Lower lobe of right lung (tissue), 2 donors: ENCODE data around the gene SLC26A9. TPM values are rescaled to one million over a fixed set of nuclear protein-coding genes. Genes with fewer than 3 reads are reported as not detected.

Experiments
- ATAC-seq, 2 donors: fragments of 200-7000 bp; cut with Tn5 transposase; one replicate each; pipeline ENCODE4 v1.9.1; 2020 to 2022; ENCODE audit warnings: mild to moderate bottlenecking in 2 of 2, moderate library complexity in 2 of 2
- DNase-seq: peaks from one replicate; pipeline ENCODE4 v3.0.0-alpha.2; 2020
- H3K27ac ChIP-seq: fragments of 200-600 bp; one replicate; pipeline ENCODE4 v1.8.0; 2022
- H3K27me3 ChIP-seq: fragments of 200-600 bp; one replicate; pipeline ENCODE4 v1.8.0; 2022; ENCODE audit warnings: low read depth
- H3K36me3 ChIP-seq: fragments of 200-600 bp; one replicate; pipeline ENCODE4 v1.8.0; 2022; ENCODE audit warnings: mild to moderate bottlenecking
- H3K4me1 ChIP-seq: fragments of 200-600 bp; one replicate; pipeline ENCODE4 v1.8.0; 2022
- H3K4me3 ChIP-seq: fragments of 200-600 bp; one replicate; pipeline ENCODE4 v1.8.0; 2022; ENCODE audit warnings: mild to moderate bottlenecking
- H3K9me3 ChIP-seq: fragments of 200-600 bp; one replicate; pipeline ENCODE4 v1.8.0; 2022
- intact Hi-C: fragments of 100-400 bp; cut with DNase I; formaldehyde crosslinking; loops from one replicate; pipeline ENCODE4 v1.11.0; 2022
- total RNA-seq: library from RNA; stranded (reverse); fragmentation: NEBNext Ultra II Directional; extraction: Animal tissue kit (Norgen Biotek cat#: 25700); gene quantifications from one replicate; pipeline ENCODE4 v1.2.1, GENCODE V29; 2021
- TF ChIP-seq, protein P1 (sequence below): fragments of 200-600 bp; IDR thresholded peaks from one replicate; pipeline ENCODE4 v1.8.0; 2022; ENCODE audit warnings: antibody characterized with exemption, mild to moderate bottlenecking
- donor health status: DM: no; HTN: yes; CAD: no; lungs with severe emphysema.

Gene SLC26A9
- total RNA-seq, 1 donor from 2014 or later = 18.2 TPM

DNA sequence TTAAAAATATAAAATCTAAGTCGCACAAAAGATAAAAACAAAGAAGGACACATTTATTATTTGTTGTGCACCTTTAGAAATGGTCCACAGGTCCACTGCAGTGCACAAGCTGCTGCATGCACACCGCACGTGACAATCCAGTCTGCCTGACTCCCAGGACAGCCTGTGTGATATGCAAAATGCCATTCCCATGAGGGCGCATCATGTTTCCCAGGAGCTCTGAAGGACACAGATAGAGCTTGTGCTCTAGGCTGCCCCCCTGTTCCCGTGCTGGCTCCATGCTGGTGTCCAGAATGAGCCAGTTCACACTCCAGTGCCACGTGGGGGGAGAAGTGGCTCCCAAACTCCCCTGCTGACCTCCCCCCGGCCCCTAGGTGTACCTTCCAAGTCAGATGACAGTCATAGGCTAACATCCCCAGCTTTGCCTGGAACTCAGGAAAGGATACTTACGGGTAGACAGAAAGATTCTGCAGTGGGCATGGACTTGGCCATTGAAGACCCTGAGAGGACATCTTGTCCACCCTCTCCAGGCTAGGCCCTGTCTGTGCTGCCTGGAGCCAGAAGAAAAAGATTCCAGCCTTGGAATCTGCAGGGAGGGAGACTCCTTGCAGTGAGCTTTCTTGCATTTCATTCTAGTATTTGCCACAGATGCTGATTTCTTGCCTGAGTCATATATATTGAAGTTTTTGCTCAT lies 33.6 kb upstream of the SLC26A9 start:
- no peak overlapping the region for H3K27ac ChIP-seq
- H3K4me3 ChIP-seq = no peak overlapping the region
- ATAC-seq (no peak), DNase-seq (no peak)
- TF ChIP-seq, protein P1, sequence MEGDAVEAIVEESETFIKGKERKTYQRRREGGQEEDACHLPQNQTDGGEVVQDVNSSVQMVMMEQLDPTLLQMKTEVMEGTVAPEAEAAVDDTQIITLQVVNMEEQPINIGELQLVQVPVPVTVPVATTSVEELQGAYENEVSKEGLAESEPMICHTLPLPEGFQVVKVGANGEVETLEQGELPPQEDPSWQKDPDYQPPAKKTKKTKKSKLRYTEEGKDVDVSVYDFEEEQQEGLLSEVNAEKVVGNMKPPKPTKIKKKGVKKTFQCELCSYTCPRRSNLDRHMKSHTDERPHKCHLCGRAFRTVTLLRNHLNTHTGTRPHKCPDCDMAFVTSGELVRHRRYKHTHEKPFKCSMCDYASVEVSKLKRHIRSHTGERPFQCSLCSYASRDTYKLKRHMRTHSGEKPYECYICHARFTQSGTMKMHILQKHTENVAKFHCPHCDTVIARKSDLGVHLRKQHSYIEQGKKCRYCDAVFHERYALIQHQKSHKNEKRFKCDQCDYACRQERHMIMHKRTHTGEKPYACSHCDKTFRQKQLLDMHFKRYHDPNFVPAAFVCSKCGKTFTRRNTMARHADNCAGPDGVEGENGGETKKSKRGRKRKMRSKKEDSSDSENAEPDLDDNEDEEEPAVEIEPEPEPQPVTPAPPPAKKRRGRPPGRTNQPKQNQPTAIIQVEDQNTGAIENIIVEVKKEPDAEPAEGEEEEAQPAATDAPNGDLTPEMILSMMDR = no peak
- peaks cover 6% of the 10 kb centered on the region for H3K4me1 ChIP-seq
- no peaks in the 10 kb centered on the region for H3K27me3 ChIP-seq
- intact Hi-C loops = loop anchor here (5.0 to 10.0 kb wide), 2 partner anchors 60 to 182 kb away; no protein-coding TSS in a partner anchor
- no peaks in the 10 kb centered on the region for H3K36me3 ChIP-seq
- H3K9me3 ChIP-seq = no peaks in the 10 kb centered on the region

DNA sequence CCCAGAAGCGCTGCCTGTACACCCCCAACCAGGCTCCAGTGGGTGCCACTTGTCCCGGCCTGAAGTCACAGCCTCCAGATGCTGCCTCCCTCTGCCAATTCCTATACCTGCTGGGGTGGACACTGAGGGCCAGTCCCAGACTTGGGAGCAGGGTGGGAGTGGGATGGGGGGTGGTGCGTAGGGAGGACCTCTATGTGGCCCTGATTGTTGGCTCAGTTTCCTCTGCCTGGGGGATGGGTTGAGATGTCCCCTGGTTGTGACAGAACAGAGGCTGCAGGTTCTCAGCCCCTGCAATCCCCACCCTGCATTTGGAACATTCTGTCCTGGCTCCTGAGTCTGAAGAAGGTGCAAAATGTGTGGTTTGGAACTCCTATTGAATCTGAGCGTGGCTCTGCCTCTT lies 32.8 kb upstream of the SLC26A9 start:
- Histone ChIP-seq H3K36me3 (no peaks in the 10 kb centered on the region), H3K27me3 (no peaks in the 10 kb centered on the region), H3K9me3 (no peaks in the 10 kb centered on the region), H3K4me3 (no peak overlapping the region), H3K27ac (no peak overlapping the region), H3K4me1 (peaks cover 6% of the 10 kb centered on the region)
- intact Hi-C loops = loop anchor here (5.0 to 10.0 kb wide), 2 partner anchors 59 to 181 kb away; no protein-coding TSS in a partner anchor
- DNase-seq (no peak), ATAC-seq (no peak)
- TF ChIP-seq, protein P1 = no peak

DNA sequence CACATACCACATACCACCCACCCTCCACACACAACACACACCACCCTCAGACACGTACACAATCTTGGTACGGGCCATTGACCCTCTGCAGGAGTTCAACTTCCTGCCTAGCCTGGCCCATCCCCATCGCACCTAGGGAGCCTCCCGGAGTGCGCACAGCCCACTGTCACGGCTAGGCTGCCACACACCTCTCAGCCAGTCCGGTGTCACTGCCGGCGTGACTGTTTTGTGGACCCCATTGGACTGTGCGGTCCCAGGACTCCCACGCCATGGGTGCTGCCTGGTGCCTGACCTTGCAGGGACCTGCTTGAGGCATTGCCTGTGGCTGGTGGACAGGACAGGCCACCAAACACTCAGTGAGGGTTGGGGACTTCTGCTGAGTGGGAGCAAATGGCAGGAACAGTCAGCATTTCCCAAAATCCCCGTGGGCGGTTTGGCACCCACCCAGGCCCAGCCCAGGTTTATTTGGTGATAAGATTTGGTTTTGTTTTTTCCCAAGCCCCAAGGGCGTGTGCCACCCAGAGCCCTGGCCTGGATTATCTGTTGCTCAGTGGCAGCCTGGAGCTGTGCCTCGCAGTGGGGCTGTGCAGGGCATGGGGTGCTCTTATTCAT lies 32.2 kb upstream of the SLC26A9 start:
- Histone ChIP-seq H3K27me3 (no peaks in the 10 kb centered on the region), H3K27ac (no peak overlapping the region), H3K9me3 (no peaks in the 10 kb centered on the region), H3K4me1 (peaks cover 6% of the 10 kb centered on the region), H3K4me3 (no peak overlapping the region), H3K36me3 (no peaks in the 10 kb centered on the region)
- peak in 1 of 2 donors; percentile 3 for ATAC-seq
- intact Hi-C loops = loop anchor here (5.0 to 10.0 kb wide), 2 partner anchors 58 to 181 kb away; no protein-coding TSS in a partner anchor
- TF ChIP-seq, protein P1 = no peak
- no peak for DNase-seq

DNA sequence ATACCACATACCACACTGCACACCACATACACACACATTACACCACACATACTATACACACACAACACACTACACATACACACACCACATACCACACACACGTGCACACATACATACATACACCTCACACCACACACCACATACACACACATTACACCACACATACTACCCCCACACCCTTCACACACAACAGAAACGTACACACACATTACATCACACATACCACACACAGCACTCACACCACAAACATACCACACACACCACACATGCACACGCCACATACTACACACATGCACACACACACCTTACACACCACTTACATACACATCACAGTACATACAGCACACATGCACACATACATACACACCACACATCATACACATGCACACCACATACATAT lies 31.5 kb upstream of the SLC26A9 start:
- Histone ChIP-seq H3K36me3 (no peaks in the 10 kb centered on the region), H3K4me3 (no peak overlapping the region), H3K27ac (no peak overlapping the region), H3K9me3 (no peaks in the 10 kb centered on the region), H3K4me1 (peaks cover 6% of the 10 kb centered on the region), H3K27me3 (no peaks in the 10 kb centered on the region)
- intact Hi-C loops = loop anchor here (5.0 to 10.0 kb wide), 2 partner anchors 57 to 180 kb away; no protein-coding TSS in a partner anchor
- TF ChIP-seq, protein P1 = no peak
- no peak for ATAC-seq
- DNase-seq = no peak

DNA sequence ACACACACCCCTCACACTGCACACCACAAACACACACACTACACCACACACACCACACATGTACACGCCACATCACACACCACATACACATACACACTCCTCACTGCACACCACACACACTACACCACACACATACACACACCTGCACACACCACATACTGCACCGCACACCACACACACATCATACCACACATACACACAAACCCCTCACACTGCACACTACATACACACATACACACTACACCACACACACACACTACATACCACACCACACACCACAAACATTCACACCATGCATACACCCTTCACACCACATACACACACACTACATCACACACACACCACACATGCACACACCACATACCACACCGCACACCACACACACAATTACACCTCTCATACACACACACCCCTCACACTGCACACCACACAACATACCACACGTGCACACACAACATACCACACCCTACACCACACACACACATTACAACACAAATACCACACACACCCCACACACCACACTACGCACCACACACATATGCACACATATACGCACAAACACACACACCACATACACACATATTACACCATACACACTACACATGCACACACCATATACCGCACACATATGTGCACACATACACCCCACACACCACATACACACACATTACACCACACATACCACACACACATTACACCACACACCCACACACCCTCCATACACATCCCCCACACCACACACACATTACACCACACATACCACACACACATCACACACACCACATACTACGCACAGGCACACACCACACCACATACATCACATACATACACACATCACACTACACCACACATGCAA lies 30.3 kb upstream of the SLC26A9 start:
- DNase-seq = no peak
- Histone ChIP-seq H3K27ac (no peak overlapping the region), H3K9me3 (no peaks in the 10 kb centered on the region), H3K36me3 (no peaks in the 10 kb centered on the region), H3K4me1 (peaks cover 6% of the 10 kb centered on the region), H3K27me3 (no peaks in the 10 kb centered on the region), H3K4me3 (no peak overlapping the region)
- intact Hi-C loops = loop anchor here (10.0 kb wide), 1 partner anchor 179 kb away; no protein-coding TSS in a partner anchor
- TF ChIP-seq, protein P1 = no peak
- no peak for ATAC-seq
